ENCODE measurements around the gene ABCF1. TPM values are rescaled to one million over a fixed set of nuclear protein-coding genes. Genes with fewer than 3 reads are reported as not detected.

ABCF1 gene
- polyA plus RNA-seq, 1 donor from 2014 or later, result 19.5 TPM

GRCh38 chr6:30619561-30619960, 48.3 kb downstream of the ABCF1 start:
- Histone ChIP-seq H3F3A (ENCODE audit: insufficient read depth, low read length, poor library complexity, severe bottlenecking) (peaks cover 8% of the 10 kb centered on the region), H4K20me1 (ENCODE audit: insufficient read depth) (no peaks in the 10 kb centered on the region)
- TF ChIP-seq REST (IDR thresholded peaks at IDR 0.05; ENCODE audit: borderline replicate concordance) (no peak), EZH2 (IDR thresholded peaks at IDR 0.05; ENCODE audit: borderline replicate concordance, insufficient read depth, low read length, poor library complexity, severe bottlenecking) (no peak), TAF1 (IDR thresholded peaks at IDR 0.05; ENCODE audit: low read depth) (no peak), RAD21 (conservative IDR thresholded peaks at IDR 0.05) (no peak), CTCF (IDR thresholded peaks at IDR 0.05; ENCODE audit: poor library complexity, severe bottlenecking) (no peak), MXI1 (conservative IDR thresholded peaks at IDR 0.05; ENCODE audit: poor library complexity, severe bottlenecking) (no peak), EP300 (conservative IDR thresholded peaks at IDR 0.05; ENCODE audit: poor library complexity, severe bottlenecking) (no peak), SMC3 (conservative IDR thresholded peaks at IDR 0.05; ENCODE audit: poor library complexity) (no peak), POLR2AphosphoS5 (IDR thresholded peaks at IDR 0.05) (no peak)

GRCh38 chr6:30625511-30625910, 54.3 kb downstream of the ABCF1 start:
- H3K4me2 ChIP-seq (ENCODE audit: low read length), result no peak overlapping the region
- no peak overlapping the region for H3K27ac ChIP-seq (ENCODE audit: low read length)

More at GRCh38 chr6:30619561-30619960, 48.3 kb downstream of the ABCF1 start:
- Histone ChIP-seq H3K4me3 (ENCODE audit: low read length) (no peak overlapping the region), H3K9ac (ENCODE audit: low read length) (no peak overlapping the region), H3K36me3 (ENCODE audit: insufficient read depth, low read length) (peaks cover 6% of the 10 kb centered on the region), H3K9me3 (ENCODE audit: low read length) (no peaks in the 10 kb centered on the region), H3K9me2 (ENCODE audit: insufficient read depth, low read length) (no peaks in the 10 kb centered on the region), H3K27me3 (ENCODE audit: insufficient read depth, low read depth, low read length) (no peaks in the 10 kb centered on the region), H2AFZ (ENCODE audit: low read depth, low read length) (no peak overlapping the region), H3K4me2 (ENCODE audit: low read length) (no peak overlapping the region), H3K27ac (ENCODE audit: low read length) (no peak overlapping the region), H3K79me2 (replicated peaks; ENCODE audit: insufficient read depth, low read length) (peaks cover 35% of the 10 kb centered on the region)

More at GRCh38 chr6:30625511-30625910, 54.3 kb downstream of the ABCF1 start:
- no peak for TF ChIP-seq REST (IDR thresholded peaks at IDR 0.05; ENCODE audit: borderline replicate concordance)
- TF ChIP-seq EP300 (conservative IDR thresholded peaks at IDR 0.05; ENCODE audit: poor library complexity, severe bottlenecking), result no peak
- no peak for TF ChIP-seq CTCF (IDR thresholded peaks at IDR 0.05; ENCODE audit: poor library complexity, severe bottlenecking)
- TF ChIP-seq TAF1 (IDR thresholded peaks at IDR 0.05; ENCODE audit: low read depth), result no peak
- no peak for TF ChIP-seq RAD21 (conservative IDR thresholded peaks at IDR 0.05)
- no peak for TF ChIP-seq MXI1 (conservative IDR thresholded peaks at IDR 0.05; ENCODE audit: poor library complexity, severe bottlenecking)
- Histone ChIP-seq H4K20me1 (ENCODE audit: insufficient read depth) (no peaks in the 10 kb centered on the region), H3K9ac (ENCODE audit: low read length) (no peak overlapping the region), H3K4me3 (ENCODE audit: low read length) (no peak overlapping the region), H3F3A (ENCODE audit: insufficient read depth, low read length, poor library complexity, severe bottlenecking) (no peaks in the 10 kb centered on the region), H3K36me3 (ENCODE audit: insufficient read depth, low read length) (peaks cover 10% of the 10 kb centered on the region), H2AFZ (ENCODE audit: low read depth, low read length) (no peak overlapping the region), H3K9me3 (ENCODE audit: low read length) (no peaks in the 10 kb centered on the region), H3K79me2 (replicated peaks; ENCODE audit: insufficient read depth, low read length) (peaks cover 22% of the 10 kb centered on the region), H3K27me3 (ENCODE audit: insufficient read depth, low read depth, low read length) (no peaks in the 10 kb centered on the region), H3K9me2 (ENCODE audit: insufficient read depth, low read length) (no peaks in the 10 kb centered on the region)

Data from neural cell (in vitro differentiated cells).